Type B pancreatic cell (in vitro differentiated cells): ENCODE data around the gene SOHLH1. TPM values are rescaled to one million over a fixed set of nuclear protein-coding genes. Genes with fewer than 3 reads are reported as not detected.

ENCODE experiments used
- DNase-seq: peaks from one replicate; pipeline ENCODE4 v3.0.0; 2021; ENCODE audit warnings: mixed read lengths; ENCODE audit not compliant: unreplicated experiment; ENCODE audit errors: extremely low spot score
- H3K27ac Mint-ChIP-seq: 2 replicates; pipeline ENCODE4 v1.8.0; 2021; ENCODE audit warnings: mild to moderate bottlenecking, mixed read lengths
- H3K27me3 Mint-ChIP-seq: 2 replicates; pipeline ENCODE4 v1.8.0; 2021; ENCODE audit warnings: mixed read lengths
- H3K36me3 Mint-ChIP-seq: 2 replicates; pipeline ENCODE4 v1.8.0; 2021; ENCODE audit warnings: mixed read lengths
- H3K4me1 Mint-ChIP-seq: one replicate; pipeline ENCODE4 v1.8.0; 2021; ENCODE audit warnings: mixed read lengths; ENCODE audit not compliant: unreplicated experiment
- H3K4me3 Mint-ChIP-seq: 2 replicates; pipeline ENCODE4 v1.8.0; 2021; ENCODE audit warnings: mild to moderate bottlenecking, mixed read lengths
- H3K9me3 Mint-ChIP-seq: 2 replicates; pipeline ENCODE4 v1.8.0; 2021; ENCODE audit warnings: mixed read lengths
- CTCF ChIP-seq: fragments of 200-600 bp; sonication (generic); conservative IDR thresholded peaks from 2 replicates; pipeline ENCODE4 v1.5.0; 2021; ENCODE audit warnings: antibody characterized with exemption, mild to moderate bottlenecking
- total RNA-seq: library from RNA; stranded (reverse); gene quantifications from 2 replicates; pipeline ENCODE4 v1.2.1, GENCODE V29; 2021; ENCODE audit warnings: low replicate concordance

SOHLH1 gene
- total RNA-seq, 1 donor from 2014 or later = not detected

- H3K36me3 Mint-ChIP-seq = no peaks in the 10 kb centered on the region
- no peak for DNase-seq
- H3K27me3 Mint-ChIP-seq = peaks cover 38% of the 10 kb centered on the region
- no peak overlapping the region for H3K4me3 Mint-ChIP-seq
- H3K9me3 Mint-ChIP-seq = no peaks in the 10 kb centered on the region
- TF ChIP-seq CTCF = no peak
- no peak overlapping the region for H3K27ac Mint-ChIP-seq
- no peaks in the 10 kb centered on the region for H3K4me1 Mint-ChIP-seq
Measured at GRCh38 chr9:135718616-135719015, 19.3 kb upstream of the SOHLH1 start.

- no peak for TF ChIP-seq CTCF
- no peak overlapping the region for H3K27ac Mint-ChIP-seq
- H3K4me1 Mint-ChIP-seq = no peaks in the 10 kb centered on the region
- no peaks in the 10 kb centered on the region for H3K9me3 Mint-ChIP-seq
- H3K27me3 Mint-ChIP-seq = peaks cover 46% of the 10 kb centered on the region
- no peak for DNase-seq
- no peak overlapping the region for H3K4me3 Mint-ChIP-seq
- no peaks in the 10 kb centered on the region for H3K36me3 Mint-ChIP-seq
Measured at GRCh38 chr9:135717410-135717809, 18.1 kb upstream of the SOHLH1 start.

GRCh38 chr9:135716045-135716444 is 16.8 kb upstream of the SOHLH1 start:
- no peak for TF ChIP-seq CTCF
- no peaks in the 10 kb centered on the region for H3K9me3 Mint-ChIP-seq
- H3K27me3 Mint-ChIP-seq = peaks cover 55% of the 10 kb centered on the region
- no peak overlapping the region for H3K27ac Mint-ChIP-seq
- H3K4me3 Mint-ChIP-seq = no peak overlapping the region
- DNase-seq = no peak
- no peaks in the 10 kb centered on the region for H3K4me1 Mint-ChIP-seq
- H3K36me3 Mint-ChIP-seq = no peaks in the 10 kb centered on the region

- Mint-ChIP-seq H3K36me3 (no peaks in the 10 kb centered on the region), H3K27ac (no peak overlapping the region), H3K9me3 (no peaks in the 10 kb centered on the region), H3K4me3 (peak overlapping the region; percentile 49), H3K4me1 (no peaks in the 10 kb centered on the region), H3K27me3 (peaks cover 64% of the 10 kb centered on the region)
- no peak for DNase-seq
- TF ChIP-seq CTCF = no peak
Measured at GRCh38 chr9:135715056-135715595, 15.8 kb upstream of the SOHLH1 start.

- H3K9me3 Mint-ChIP-seq = no peaks in the 10 kb centered on the region
- no peak for DNase-seq
- H3K27ac Mint-ChIP-seq = no peak overlapping the region
- H3K27me3 Mint-ChIP-seq = peaks cover 71% of the 10 kb centered on the region
- no peaks in the 10 kb centered on the region for H3K36me3 Mint-ChIP-seq
- TF ChIP-seq CTCF = no peak
- H3K4me1 Mint-ChIP-seq = no peaks in the 10 kb centered on the region
- H3K4me3 Mint-ChIP-seq = no peak overlapping the region
Measured at GRCh38 chr9:135714242-135715055, 15.2 kb upstream of the SOHLH1 start.
